ENCODE results near the gene SRSF2.

- TF ChIP-seq, protein P1, sequence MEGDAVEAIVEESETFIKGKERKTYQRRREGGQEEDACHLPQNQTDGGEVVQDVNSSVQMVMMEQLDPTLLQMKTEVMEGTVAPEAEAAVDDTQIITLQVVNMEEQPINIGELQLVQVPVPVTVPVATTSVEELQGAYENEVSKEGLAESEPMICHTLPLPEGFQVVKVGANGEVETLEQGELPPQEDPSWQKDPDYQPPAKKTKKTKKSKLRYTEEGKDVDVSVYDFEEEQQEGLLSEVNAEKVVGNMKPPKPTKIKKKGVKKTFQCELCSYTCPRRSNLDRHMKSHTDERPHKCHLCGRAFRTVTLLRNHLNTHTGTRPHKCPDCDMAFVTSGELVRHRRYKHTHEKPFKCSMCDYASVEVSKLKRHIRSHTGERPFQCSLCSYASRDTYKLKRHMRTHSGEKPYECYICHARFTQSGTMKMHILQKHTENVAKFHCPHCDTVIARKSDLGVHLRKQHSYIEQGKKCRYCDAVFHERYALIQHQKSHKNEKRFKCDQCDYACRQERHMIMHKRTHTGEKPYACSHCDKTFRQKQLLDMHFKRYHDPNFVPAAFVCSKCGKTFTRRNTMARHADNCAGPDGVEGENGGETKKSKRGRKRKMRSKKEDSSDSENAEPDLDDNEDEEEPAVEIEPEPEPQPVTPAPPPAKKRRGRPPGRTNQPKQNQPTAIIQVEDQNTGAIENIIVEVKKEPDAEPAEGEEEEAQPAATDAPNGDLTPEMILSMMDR (IDR thresholded peaks at IDR 0.05): no peak
- no peak for TF ChIP-seq POLR2A (IDR thresholded peaks at IDR 0.05)
These were observed 38.0 kb upstream of the SRSF2 start for GRCh38 chr17:76775021-76775600.

Measured in Peyer's patch (tissue), 4 donors.